NCI-H1694 treated with DMSO at 0.1 percent for 48 hours (cell line): ENCODE measurements around the gene ING3.
"Not testable (repeated sequence)": the region's sequence is repeated elsewhere in the genome, so short reads cannot be mapped to it uniquely, and the experiment has no call there.

Experiments
- DNase-seq: peaks from one replicate; lab custom pipeline; 2025; lab: John Stamatoyannopoulos, UW

The ING3 gene

DNA sequence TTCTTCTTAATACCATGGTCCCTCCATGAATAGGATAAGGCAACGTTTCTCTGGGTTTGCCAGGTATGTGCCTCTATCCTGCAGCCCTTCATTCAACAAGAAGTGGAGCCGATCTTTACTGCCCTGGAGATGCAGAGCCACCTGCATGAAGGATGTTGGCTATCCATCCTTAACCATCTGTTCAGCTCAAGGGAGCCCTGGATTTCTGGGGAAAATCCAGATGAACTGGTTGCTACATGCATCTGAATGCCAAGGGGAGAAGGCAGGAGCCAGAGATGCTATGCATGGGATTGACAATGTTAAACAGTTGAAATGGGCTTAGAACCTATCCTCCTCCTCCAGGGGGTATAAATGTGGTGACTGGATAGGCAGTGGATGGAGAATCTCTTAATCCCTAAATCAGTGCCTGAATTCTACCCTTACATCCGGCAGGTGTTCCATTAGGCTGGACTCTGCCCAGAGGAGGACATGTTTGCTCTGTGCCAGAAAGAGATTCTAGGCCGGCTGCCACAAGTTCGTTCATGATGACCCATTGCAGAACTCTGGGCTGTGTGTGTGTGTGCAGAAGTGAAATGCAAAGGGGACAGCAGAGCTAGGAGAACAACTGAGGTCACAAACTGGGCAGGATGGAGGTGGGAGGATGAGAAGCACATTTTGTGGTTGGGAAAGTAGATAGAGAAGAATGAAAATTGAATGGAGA lies 53.6 kb downstream of the ING3 start:
- DNase-seq: no peak

DNA sequence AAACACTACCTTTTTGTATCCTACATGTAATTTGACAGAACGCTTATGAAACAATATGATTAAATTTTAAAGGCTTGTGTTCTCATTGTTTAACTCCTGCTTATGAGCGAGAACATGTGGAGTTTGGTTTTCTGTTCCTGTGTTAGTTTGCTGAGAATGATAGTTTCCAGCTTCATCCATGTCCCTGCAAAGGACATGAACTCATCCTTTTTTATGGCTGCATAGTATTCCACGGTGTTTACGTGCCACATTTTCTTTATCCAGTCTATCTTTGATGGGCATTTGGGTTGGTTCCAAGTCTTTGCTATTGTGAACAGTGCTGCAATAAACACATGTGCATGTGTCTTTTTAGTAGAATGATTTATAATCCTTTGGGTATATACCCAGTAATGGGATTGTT lies 54.5 kb downstream of the ING3 start:
- not testable (repeated sequence) for DNase-seq

DNA sequence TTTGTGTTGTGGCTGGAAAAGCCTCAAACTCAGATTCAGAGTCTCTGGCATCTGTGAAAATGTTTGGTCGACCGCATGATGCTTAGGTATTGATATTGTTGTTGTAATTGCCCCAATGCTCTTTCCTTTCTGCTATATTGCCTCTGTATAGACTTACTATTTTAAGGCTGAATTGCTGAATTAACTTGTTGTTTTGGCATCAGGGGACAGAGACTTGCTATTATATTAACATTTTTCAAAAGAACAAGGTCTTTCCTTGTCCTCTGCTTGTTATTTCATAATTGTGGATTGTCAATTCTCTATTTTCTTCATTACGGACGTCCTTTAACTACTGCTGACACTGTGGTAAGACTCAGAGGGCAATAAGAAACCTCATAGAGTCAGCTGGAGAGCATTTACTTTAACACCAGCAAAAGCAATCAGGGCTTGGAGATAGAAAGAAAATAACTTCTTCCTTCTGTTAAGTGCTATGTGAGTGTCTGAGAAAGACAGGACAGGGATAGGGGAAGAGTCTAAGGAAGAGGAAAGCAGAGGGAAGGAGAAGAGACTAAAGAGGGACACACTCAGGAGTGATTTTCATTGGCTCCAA lies 55.5 kb downstream of the ING3 start:
- DNase-seq: no peak

DNA sequence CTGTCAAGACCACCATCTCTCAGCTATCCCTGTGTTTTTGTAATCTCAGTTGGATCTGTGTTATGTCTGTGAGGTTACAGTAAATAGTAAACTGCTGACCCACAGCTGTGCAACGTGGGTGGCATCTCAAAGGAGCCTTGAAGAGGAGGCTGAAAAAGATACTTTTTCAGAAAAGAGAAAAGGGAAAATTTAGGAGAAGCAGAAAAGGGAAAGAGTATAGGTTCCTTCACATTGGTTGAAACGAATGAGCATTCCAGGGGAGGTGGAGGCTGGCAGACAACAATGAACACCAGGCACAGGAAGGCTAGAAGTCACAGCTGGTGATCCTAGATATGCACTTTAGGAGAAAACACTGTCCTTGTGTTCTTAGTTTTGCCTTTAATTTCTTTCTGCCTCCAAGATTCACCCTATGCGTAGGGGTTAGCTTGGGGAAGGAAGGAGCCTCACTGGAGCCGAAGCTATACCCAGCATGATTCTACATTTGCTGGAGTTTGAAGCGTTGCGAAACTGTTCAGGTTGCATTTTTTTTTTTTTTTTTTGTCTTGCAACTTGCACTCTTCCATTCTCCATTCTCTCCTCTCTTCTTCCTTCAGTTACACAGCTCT lies 56.2 kb downstream of the ING3 start:
- DNase-seq: no peak

DNA sequence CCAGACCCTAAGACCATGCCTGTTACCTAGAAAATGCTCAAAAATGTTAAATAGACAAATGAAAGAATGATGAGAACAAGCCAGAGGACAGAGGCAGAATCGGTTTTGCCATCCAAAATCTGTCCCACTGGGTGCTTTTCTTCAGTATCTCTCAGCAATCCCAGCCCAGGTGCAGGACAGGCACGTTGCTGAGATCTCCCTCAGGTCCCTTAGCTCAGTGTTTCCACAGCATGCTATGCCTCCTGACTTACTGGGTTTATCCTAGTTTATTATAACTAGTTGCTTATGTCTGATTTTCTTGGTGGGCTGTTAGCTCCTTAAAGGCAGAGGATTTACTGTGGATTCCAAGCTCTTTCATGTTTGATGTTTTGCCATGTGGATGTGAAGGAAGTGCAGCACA lies 58.2 kb downstream of the ING3 start:
- no peak for DNase-seq

DNA sequence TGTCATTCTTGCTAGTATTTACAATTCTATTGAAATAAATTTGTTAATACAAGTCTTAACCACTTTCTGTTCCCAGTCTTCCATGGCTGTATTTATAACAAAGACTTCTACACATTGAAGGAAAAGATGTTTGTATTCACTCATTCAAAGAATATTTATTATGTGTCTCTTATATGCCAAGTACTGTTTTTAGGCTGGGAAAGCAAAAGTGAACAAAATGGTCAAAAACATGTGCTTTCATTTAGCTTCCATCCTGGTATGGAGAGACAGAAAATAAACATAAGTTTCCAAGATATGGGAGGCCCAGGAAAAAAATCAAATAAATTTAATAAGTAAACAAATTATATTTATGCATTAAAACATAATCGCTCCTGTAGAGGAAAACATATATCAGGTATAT lies 60.8 kb downstream of the ING3 start:
- no peak for DNase-seq

DNA sequence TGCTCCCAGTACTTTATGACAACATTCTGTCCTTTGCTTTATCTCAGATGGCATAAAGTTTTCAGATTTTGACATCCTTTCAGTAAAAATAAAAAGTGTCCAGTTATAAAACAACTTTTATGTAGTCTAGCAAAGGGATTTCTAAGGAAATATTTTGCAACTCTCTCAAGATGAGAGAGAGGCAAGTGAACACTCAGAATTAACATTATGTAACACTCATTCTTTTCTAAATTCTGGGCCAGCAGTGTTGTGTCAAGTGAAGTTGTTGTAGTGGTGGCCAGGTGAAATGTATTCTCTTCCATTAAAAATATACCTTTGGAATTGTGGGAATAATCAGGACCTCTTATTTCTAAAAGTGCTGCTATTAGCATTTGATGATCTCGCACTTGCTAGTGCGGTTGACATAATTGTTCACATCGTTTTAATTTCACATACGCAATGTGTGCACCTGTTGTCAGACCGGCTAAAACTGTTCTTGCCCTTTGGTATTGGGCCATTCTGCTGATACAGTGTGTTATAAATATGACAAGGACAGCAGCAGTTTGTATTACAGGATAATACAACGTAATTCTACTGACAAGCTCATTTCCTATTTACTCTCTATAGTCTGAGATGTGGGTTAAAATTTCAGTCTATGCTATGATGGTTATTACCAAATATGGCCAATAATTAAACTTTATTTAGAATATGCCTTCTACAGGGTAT lies 61.7 kb downstream of the ING3 start:
- no peak for DNase-seq

DNA sequence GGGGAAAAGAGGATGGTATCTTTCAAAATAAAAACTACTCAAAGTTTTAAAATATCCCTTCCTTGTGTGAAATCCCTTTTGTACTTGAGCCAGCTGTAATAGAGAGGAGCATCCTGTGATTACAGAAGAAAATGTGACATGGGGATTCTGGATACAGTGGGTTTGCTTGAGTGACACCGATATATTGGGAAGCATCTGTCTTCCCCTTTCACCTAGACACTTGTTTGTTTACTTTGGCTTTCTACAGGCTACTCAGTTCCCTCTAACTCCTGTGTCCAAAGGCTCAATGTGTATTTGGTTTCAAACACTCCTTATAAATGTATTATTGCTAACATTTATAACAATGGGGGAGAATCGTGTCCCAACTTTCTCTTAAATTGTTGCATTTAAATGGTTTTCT lies 62.3 kb downstream of the ING3 start:
- no peak for DNase-seq

DNA sequence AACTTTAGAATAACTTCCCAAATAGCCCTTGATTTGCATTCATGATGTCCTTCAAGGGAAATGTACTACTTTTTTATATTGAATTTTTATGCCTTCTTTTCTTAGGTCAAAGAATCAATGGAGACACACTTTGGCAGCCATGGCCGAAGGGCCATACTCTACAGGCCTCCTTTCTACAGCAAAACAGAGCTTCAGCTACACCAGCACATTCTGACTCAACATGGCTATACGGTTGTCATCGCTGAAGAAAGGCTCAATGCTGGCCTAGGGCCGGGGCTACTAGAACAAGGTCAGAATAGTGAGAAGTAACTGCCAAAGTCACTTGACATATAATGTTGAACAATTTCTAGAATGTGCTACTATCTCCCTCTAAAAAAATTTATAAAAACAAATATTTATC lies 65.0 kb downstream of the ING3 start:
- no peak for DNase-seq

DNA sequence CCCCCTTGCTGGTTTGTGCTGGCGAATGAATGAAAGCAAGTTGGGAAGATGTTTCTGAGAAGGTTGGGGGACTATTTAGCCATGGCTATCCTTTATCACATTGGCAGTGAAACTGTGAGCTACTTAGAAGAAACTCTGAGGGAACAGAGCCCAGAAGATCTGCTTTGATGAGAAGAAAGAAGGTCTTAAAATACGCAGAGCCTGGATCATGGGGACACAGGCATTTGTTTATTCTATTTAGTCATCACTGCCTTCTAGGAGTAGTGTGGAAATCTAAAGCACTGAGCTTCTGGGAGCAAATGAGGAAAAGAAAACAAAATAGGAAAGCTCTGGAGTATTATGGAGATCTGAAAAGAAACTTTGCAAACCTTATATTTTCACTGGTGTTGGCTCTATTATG lies 66.4 kb downstream of the ING3 start:
- DNase-seq: no peak

DNA sequence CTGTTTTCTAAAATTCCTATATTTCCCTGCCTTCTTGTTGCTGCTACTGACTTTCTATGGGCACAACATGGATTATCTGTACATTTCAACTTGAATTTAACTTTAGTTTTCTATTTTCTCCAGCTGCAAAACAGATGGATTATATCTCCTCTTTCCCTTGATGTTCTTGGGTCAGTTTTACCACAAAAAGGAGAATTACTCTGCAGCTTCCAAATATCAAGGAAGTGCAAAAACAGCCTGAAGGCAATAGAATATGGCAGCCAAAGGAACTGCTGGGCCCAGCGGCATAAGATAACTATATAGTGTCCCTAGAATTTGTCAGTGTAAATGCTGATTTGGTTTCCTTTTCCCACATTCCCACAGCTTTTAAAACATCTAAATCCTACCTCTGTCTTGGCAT lies 67.0 kb downstream of the ING3 start:
- no peak for DNase-seq

DNA sequence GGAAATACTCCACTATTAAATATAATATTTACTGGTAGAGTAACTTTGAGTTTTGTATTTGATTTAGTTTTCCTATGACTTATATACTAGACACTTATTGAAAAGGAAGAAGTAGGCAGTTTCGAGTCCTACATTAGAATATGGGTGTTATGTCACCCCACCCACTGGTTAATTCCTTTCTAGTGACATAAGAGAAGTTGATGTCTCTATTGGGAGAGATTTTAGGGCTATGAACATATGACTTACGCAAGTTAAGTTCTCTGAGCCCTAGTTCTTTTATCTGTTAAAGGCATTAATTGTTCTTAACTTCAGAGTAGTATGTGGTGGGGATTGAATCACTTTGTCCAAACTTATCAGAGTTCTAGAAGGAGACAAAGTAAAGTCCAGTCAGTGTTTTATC lies 68.4 kb downstream of the ING3 start:
- no peak for DNase-seq

DNA sequence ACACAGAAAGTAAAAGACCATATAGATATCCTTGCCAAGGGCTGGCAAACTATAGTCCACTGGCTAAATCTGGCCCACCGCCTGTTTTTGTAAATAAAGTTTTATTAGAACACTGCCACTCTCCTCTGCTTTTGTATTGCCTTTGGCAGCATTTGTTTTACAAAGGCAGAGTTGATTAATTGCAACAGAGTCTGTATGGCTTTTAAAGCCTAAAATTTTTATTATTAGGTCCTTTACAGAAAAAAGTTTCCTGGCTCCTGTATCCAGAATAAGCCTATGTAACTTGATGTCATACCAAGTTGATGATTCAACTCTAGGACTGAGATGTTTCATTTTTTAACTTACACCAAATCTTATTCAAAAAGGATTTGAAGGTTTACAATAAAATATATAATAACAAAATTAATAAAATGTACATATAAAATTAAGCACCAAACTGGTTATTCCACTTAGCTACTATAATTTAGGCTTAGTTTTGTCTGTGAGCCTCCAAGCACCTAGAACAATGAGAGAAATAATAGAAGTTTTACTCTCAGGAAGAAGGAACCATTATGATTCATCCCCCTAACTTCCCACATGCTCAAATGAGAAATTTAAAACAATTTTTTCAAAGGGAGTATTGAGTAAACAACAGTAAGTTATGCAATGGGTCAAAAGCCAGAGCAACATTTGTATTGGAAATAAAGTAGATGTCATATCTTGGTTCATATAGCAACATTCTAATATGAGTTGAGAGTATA lies 69.8 kb downstream of the ING3 start:
- DNase-seq: no peak

DNA sequence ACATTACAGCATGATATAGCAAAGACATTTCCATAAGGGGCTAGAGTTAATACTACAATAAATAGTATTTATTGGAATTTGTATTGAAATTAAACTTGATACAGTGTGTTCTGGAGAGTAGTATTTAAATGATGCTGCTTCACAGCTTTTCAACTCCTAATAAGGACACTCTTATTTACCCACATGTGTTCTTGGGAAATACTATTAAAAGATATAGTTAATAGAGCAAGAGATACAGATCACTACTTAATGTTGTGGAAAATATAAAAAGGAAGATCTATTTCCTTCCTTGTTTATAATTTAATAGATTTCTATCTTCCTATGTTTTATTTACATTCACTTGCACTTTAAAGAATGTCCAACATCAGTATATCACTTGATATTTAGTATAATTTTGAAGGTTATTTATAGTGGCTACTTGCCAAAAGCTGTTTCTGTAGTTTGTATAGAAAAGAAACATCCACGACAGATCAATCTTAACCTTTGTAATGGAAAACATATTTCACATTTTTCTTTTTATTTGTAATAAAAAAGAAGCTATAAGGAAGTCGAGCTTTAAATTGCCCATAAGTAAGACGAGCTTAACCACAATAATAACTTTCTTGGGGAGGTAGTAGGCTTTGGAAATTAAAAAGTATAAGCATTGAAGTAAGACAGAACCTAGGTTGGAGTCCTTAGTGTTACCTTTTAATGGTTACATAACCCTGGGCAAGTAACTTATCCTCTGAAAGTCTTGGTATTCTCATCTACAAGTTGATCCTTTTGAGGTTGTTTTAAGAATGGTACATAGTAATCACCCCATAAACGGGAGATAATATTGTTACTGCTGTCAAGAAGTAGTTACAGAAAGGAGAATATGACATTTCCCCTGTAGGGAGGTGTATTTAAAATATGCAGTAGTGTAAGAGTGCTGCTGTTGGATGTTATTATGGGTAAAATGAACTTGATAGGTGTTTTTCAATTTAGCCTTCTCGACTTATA lies 70.7 kb downstream of the ING3 start:
- no peak for DNase-seq

DNA sequence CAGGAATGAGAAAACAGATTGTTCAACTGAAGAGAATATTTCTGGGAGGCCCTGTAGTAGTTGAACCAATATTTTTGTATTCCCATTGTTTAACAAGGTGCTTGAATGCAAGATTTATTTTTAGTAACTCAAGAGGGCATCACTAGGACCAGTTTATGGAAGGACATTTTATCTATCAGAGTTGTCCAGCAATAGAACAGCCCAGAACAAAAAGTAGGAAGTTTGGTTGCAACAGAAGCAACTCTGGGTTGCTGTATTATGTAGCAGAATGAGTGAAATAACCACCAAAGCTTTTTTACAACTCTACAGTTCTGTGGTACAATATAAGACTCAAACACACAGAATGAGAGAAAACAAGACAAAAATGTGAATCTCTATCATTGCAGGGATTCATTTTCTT lies 72.6 kb downstream of the ING3 start:
- no peak for DNase-seq

DNA sequence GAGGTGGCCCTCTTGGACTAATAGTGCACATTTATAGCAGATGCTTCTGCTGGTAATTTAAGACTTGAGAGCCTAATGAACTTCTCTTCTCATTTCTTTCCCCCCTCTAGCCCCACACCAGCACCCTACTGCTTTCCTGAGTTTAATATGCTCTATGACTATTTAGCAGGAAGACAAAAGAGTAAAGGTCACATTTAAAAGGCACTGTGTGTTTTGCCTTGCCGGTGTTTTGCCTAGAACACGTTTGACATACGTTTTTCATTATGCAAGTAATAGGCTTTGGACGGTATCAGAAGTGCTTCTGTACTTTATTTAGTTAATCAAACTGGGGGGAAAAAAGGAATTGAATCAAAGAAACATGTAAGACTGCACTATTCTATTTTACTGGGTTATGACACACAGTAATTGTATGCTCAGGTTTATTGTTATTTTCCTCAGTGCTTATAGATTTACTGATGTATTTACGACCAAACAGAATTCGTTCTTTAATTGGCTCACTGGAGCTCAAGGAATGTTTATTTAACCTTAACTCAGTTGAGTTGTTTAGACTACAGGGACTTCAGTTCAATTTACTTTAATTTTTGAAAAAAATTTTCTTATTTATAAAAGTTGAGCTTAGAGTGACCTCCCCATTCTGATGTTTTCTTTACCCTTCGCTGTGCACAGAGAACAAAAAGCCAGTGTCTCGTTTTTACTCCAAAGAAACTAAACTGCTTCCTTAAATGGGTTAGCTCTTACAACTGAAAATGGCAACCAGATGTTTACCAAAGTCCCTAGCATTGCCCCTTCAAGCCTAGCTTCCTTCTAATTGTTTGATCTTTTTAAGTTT lies 73.3 kb downstream of the ING3 start:
- no peak for DNase-seq

DNA sequence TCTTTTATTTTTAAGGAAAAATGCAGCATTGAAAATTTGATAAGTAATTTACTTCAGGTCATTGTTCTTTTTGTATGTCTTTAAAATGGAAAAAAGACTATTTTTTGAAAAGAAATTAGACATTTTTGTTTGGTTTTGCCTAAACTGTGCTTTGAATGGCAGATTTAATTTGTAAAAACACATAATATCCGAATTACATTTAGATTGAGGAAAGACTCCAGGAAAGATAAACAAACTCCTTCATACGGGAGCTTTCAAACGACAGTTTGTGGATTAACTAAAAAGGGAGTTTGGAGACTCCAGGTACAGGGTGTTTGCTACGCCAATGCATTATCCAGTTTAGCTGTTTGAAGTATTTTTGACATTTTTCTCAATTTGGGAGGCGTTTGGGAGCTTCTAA lies 74.0 kb downstream of the ING3 start:
- DNase-seq: no peak

DNA sequence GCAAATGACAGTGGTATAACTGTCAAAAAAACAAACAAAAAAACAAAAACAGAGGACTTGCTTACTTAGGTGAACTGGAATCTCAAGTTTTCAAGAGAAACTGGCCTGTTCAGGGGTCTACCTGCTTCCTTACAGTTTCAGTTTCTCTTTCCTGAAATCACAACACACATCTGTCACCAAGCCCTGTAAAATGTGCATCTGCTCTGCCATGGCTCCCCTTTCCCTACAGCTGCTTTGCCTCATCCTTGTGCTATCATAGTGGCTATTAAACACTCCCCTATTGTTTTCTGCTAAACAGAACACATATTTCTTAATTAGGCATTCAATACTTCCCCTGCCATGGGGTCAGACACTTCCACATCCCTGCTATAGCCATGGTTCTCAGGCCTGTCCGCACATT lies 75.6 kb downstream of the ING3 start:
- no peak for DNase-seq

DNA sequence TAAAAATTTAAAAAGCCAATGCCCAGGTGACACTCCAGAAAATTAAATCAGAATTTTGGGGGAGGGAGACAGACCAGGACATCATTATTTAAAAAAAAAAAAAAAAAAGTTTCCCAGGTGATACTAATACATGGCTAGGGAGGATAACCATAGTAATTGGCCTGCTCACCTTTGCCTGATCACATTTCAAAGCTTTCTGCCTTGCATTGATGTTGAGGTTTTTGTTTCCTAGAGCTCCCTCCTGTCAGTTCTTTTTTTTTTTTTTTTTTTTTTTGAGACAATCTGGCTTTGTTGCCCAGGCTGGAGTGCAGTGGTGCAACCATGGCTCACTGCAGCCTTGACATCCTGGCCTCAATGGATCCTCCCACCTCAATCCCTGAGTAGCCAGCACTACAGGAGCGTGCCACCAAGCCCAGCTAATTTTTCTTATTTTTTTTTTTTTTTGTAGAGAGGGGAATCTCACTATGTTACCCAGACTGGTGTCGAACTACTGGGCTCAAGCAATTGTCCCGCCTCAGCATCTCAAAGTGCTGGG lies 76.1 kb downstream of the ING3 start:
- DNase-seq: no peak
